Natural killer cell treated with Interleukin-12 subunit alpha and Interleukin-12 subunit beta and Interleukin-15 and Interleukin-18, amount 100 ng/mL, for 72 hours (primary cell): ENCODE data around the gene NUP210L. TPM values are rescaled to one million over a fixed set of nuclear protein-coding genes. Genes with fewer than 3 reads are reported as not detected.
A peak's percentile ranks its signal among the peaks of the same experiment; 100 is the strongest.

ENCODE experiments used
- ATAC-seq, 2 donors: fragments of 150-1000 bp; cut with Tn5 transposase in 1 of 2; sonication (Bioruptor Pico), chemical (Tn5 transposase) in 1 of 2; 2 replicates each; pipeline ENCODE4 v1.10.0; 2021
- DNase-seq: peaks from one replicate; pipeline ENCODE4 v3.0.0; 2022; ENCODE audit warnings: low spot score
- H3K27ac Mint-ChIP-seq, 2 donors: 1 replicate in 1 of 2; 2 replicates in 1 of 2; pipeline ENCODE4 v1.8.0; 2022; ENCODE audit warnings: mixed read lengths in 2 of 2, mild to moderate bottlenecking in 1 of 2, moderate library complexity in 1 of 2
- H3K27me3 Mint-ChIP-seq, 2 donors: 1 replicate in 1 of 2; 2 replicates in 1 of 2; pipeline ENCODE4 v1.8.0; 2022; ENCODE audit warnings: mixed read lengths in 2 of 2
- H3K36me3 Mint-ChIP-seq: one replicate; pipeline ENCODE4 v1.8.0; 2022; ENCODE audit warnings: mixed read lengths
- H3K4me1 Mint-ChIP-seq, 2 donors: 1 replicate in 1 of 2; 2 replicates in 1 of 2; pipeline ENCODE4 v1.8.0; 2022; ENCODE audit warnings: low read depth in 2 of 2, mixed read lengths in 2 of 2, mild to moderate bottlenecking in 1 of 2
- H3K4me3 Mint-ChIP-seq: one replicate; pipeline ENCODE4 v1.8.0; 2022; ENCODE audit warnings: mixed read lengths
- H3K9me3 Mint-ChIP-seq: 2 replicates; pipeline ENCODE4 v1.8.0; 2022; ENCODE audit warnings: mixed read lengths
- total RNA-seq, 2 donors: library from RNA; stranded (reverse); gene quantifications; one replicate each; pipeline ENCODE4 v1.2.3, GENCODE V29; 2022

The NUP210L gene
- total RNA-seq, 2 donors from 2014 or later: 0.24 TPM; not detected in 1

- peaks cover 47 to 58% of the 10 kb centered on the region in 2 donors for H3K4me1 Mint-ChIP-seq
- peaks cover 14% of the 10 kb centered on the region for H3K36me3 Mint-ChIP-seq
- peak within 1 kb of the TSS; percentile 100 for H3K4me3 Mint-ChIP-seq
Observed at GRCh38 chr1:153958111-153958960, 196.5 kb downstream of the NUP210L start, which contains the start of gene CRTC2. Gene CRTC2, minus strand, starts transcription at chr1:153958612. Its CDS starts 115 bp downstream, at chr1:153958497.

DNA sequence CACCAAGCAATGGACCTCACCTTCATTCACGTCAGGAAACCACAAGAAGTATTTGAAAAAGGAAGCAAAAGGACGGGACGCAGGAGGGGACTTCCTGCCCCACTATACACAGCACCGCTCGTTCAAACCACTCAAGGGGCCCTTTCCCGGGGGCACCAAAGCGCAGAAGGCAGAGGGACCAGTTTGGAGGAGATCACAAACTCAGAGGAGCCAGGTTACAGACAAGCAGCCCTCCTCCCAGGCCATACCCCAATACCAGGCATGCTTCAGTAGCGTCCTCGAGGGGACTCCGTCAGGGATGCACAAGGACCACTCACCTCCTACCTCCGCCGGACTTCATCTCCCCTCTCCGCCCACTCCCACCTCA, 197.1 kb downstream of the NUP210L start:
- Mint-ChIP-seq H3K4me1 (peaks cover 46 to 54% of the 10 kb centered on the region in 2 donors), H3K27ac (peak overlapping the region; percentile 91 to 92), H3K36me3 (peaks cover 14% of the 10 kb centered on the region), H3K9me3 (no peaks in the 10 kb centered on the region), H3K27me3 (no peaks in the 10 kb centered on the region), H3K4me3 (peak overlapping the region; percentile 100)
- peak; percentile 83 for DNase-seq
- peak; percentile 34 to 41 for ATAC-seq

More at GRCh38 chr1:153958111-153958960, 196.5 kb downstream of the NUP210L start, which contains the start of gene CRTC2:
- Mint-ChIP-seq H3K27ac (peak within 1 kb of the TSS; percentile 91 to 92), H3K27me3 (no peaks in the 10 kb centered on the region), H3K9me3 (no peaks in the 10 kb centered on the region)
- peak; percentile 95 for ATAC-seq
- peak; percentile 98 for DNase-seq

- peak overlapping the region; percentile 100 for H3K4me3 Mint-ChIP-seq
- H3K9me3 Mint-ChIP-seq: no peaks in the 10 kb centered on the region
- H3K36me3 Mint-ChIP-seq: peaks cover 14% of the 10 kb centered on the region
- H3K4me1 Mint-ChIP-seq: peaks cover 44 to 48% of the 10 kb centered on the region in 2 donors
- no peaks in the 10 kb centered on the region for H3K27me3 Mint-ChIP-seq
- DNase-seq: no peak
- H3K27ac Mint-ChIP-seq: peak overlapping the region; percentile 91 to 92
- ATAC-seq: no peak
Observed at GRCh38 chr1:153956997-153957715, 197.7 kb downstream of the NUP210L start.

DNA sequence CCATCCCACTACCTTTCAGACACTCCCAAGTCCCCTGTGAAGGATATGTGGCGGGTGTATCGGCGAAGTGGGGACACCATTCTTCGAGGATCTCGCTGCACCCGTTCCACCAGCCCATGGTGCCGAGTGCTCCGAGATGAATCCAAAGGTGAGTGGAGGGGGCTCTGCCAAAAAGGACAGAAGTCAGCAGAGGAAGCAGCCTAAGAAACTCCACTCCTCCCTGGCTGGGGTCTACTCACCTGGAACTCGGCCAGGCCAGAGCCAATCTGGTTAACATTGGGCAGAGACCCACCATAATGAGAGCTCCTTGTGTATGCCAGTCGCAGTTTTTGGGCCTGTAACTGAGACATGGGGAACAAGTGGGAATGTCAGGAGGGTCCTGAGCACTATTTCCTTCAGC, 200.0 kb downstream of the NUP210L start:
- peak overlapping the region in 1 of 2 donors; percentile 33 for H3K27ac Mint-ChIP-seq
- H3K27me3 Mint-ChIP-seq: no peaks in the 10 kb centered on the region
- H3K4me3 Mint-ChIP-seq: no peak overlapping the region
- DNase-seq: no peak
- H3K9me3 Mint-ChIP-seq: no peaks in the 10 kb centered on the region
- peaks cover 47 to 49% of the 10 kb centered on the region in 2 donors for H3K4me1 Mint-ChIP-seq
- no peak for ATAC-seq
- peaks cover 26% of the 10 kb centered on the region for H3K36me3 Mint-ChIP-seq

DNA sequence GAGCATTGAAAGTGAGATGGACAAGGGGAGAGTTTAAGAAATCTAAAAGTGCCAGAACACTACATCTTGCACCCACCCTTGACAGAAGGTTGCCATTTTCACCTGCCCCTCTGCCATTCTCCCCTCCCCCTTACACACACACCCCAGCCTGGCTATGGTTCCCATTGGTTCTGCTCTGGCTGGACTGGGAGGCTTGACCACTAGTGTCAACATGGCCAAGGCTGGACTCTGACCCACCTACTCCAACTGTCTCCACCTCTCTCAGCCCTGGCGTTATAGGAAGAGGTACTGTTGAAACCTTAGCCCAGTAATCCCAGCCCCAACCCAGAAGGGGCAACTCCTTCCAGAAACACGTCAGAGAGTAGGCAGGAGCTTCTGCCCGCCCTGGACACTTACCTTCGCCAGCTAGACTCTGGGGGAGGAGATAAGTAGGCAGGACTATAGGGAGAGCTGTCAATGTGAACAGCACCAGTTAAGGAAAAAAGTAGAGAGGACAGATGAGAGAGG, 201.0 kb downstream of the NUP210L start:
- no peak for DNase-seq
- peaks cover 47 to 49% of the 10 kb centered on the region in 2 donors for H3K4me1 Mint-ChIP-seq
- peaks cover 26% of the 10 kb centered on the region for H3K36me3 Mint-ChIP-seq
- H3K4me3 Mint-ChIP-seq: peak overlapping the region; percentile 34
- no peaks in the 10 kb centered on the region for H3K9me3 Mint-ChIP-seq
- H3K27ac Mint-ChIP-seq: peak overlapping the region; percentile 26 to 32
- H3K27me3 Mint-ChIP-seq: no peaks in the 10 kb centered on the region
- ATAC-seq: no peak

DNA sequence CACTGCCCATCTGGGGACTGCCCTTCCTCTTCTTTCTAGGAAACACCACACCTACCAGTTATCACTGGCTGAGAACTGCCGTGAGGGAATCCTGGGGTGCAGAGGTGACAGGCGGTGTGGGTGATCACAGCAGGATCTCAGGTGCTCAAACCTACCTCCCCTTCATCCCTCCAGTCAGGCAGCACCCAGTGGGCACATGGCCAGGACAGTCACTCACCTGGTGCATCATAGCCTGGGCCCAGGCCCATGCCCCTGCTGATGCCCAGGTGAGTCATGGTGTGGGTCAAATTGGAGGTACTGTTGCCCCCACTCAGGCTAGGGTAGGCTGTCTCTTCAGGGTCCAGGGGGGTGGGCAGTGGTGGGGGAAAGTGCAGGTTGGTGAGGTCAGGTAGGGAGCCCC, 203.1 kb downstream of the NUP210L start:
- H3K4me1 Mint-ChIP-seq: peaks cover 38 to 43% of the 10 kb centered on the region in 2 donors
- DNase-seq (no peak), ATAC-seq (no peak)
- peak overlapping the region in 1 of 2 donors; percentile 45 for H3K27ac Mint-ChIP-seq
- H3K4me3 Mint-ChIP-seq: no peak overlapping the region
- H3K27me3 Mint-ChIP-seq: no peaks in the 10 kb centered on the region
- H3K9me3 Mint-ChIP-seq: no peaks in the 10 kb centered on the region
- H3K36me3 Mint-ChIP-seq: peaks cover 24% of the 10 kb centered on the region

- no peak for ATAC-seq
- Mint-ChIP-seq H3K36me3 (peaks cover 24% of the 10 kb centered on the region), H3K4me3 (no peak overlapping the region), H3K27ac (peak overlapping the region in 1 of 2 donors; percentile 60), H3K9me3 (no peaks in the 10 kb centered on the region), H3K27me3 (no peaks in the 10 kb centered on the region), H3K4me1 (peaks cover 34 to 38% of the 10 kb centered on the region in 2 donors)
- no peak for DNase-seq
Observed at GRCh38 chr1:153951183-153951582, 203.7 kb downstream of the NUP210L start.

DNA sequence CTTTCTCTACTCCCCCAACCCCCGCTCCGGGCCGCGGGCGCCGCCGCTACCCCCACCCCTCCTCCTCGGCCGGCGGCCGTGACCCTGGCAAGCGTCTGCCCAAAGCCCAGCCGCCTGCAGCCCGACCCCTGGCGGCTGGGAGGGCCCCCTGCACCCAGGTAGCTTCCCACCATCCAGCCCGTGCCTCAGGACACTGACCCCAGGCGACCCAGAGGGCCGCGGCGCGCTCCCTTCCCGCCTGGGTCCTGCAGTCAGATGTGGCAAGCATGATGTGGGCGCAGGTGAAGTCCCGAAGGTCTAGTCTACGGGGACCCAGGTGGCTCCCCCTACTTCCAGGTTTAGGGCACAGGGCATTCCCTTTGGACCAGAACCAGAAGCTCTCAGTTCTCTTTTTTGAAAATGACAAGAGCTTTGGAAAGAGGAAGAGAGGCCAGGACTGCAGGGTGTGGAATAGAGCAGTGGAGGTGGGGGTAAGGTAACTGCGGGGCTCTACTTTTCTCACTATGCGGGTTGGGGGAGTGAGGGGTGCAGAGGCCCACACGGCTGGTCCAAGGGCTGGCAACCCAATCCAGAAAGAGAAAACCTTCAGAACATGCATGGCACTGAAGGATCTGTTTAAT, 208.1 kb downstream of the NUP210L start, which contains the start of gene DENND4B:
TSS of gene DENND4B (minus strand) at position 97 of the 620 bp plus-strand sequence. CDS start 2,344 bp downstream, outside the sequence.
- ATAC-seq (peak; percentile 82 to 85), DNase-seq (peak; percentile 87)
- Mint-ChIP-seq H3K27ac (peak within 1 kb of the TSS; percentile 98), H3K27me3 (no peaks in the 10 kb centered on the region), H3K4me3 (peak within 1 kb of the TSS; percentile 92), H3K36me3 (peaks cover 23% of the 10 kb centered on the region), H3K4me1 (peaks cover 45 to 46% of the 10 kb centered on the region in 2 donors), H3K9me3 (no peaks in the 10 kb centered on the region)

DNA sequence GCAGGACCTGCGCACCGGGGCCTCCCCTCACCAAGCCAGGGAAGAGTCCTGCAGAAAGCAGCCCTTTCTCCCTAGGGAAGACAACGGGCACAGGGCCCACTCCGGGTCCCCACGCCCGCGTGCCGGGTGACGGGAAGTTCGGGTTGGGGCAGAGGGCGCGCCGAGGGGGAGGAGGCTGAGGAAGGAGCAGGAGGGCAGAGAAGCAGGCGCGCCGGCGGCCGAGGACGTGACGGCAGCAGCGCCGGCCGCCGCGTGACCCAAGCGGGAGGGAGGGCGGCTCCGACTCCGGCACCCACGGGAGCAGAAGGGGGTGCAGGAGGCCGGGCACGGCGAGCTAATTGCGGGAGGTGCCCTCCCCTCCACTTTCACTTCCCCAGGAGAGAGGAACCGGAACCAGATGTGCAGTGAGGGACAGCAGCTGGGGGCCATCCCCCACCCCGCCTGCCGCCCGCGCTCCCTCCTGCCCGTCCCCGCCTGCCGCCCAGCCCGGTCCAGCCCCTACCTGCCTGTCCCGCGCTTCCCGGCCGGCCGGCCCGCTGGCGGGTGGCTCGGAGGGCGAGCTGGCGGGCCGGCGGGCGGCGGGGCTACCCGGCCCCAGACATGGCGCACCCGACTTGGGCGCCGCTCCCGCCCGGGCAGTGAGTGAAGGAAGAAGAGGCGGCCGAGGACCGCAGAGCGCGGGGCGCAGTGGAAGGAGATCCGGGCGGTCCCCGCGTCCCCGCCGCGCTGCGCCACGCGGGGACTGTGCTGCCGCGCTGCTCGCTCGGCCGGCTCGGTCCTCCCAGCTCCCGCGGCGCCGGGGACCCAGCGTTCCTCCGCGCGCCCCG, 208.9 kb downstream of the NUP210L start:
- DNase-seq: peak; percentile 89
- peak overlapping the region; percentile 92 for H3K4me3 Mint-ChIP-seq
- peak overlapping the region; percentile 98 for H3K27ac Mint-ChIP-seq
- H3K9me3 Mint-ChIP-seq: no peaks in the 10 kb centered on the region
- ATAC-seq: peak; percentile 78 to 82
- no peaks in the 10 kb centered on the region for H3K27me3 Mint-ChIP-seq
- peaks cover 45 to 46% of the 10 kb centered on the region in 2 donors for H3K4me1 Mint-ChIP-seq
- H3K36me3 Mint-ChIP-seq: peaks cover 21% of the 10 kb centered on the region

GRCh38 chr1:153945131-153945794, 209.6 kb downstream of the NUP210L start:
- peak overlapping the region; percentile 92 for H3K4me3 Mint-ChIP-seq
- H3K36me3 Mint-ChIP-seq: peaks cover 17% of the 10 kb centered on the region
- H3K27ac Mint-ChIP-seq: peak overlapping the region; percentile 98
- H3K27me3 Mint-ChIP-seq: no peaks in the 10 kb centered on the region
- peak; percentile 90 for DNase-seq
- H3K4me1 Mint-ChIP-seq: peaks cover 43 to 44% of the 10 kb centered on the region in 2 donors
- peak; percentile 82 to 84 for ATAC-seq
- no peaks in the 10 kb centered on the region for H3K9me3 Mint-ChIP-seq

DNA sequence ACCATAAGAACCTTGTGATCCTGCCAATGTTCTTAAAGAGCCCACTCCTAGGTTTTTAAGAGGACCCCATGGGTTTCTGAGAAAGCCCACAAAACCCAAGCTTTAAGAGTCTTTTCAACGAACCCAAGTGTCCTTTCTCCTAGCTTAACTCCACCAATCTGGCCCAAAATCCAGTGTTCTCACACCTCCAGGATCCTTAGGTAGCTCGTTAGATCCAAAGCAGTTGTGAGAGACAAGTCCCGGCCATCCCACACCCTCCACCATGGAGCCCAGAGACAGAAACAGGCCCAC, 210.1 kb downstream of the NUP210L start:
- no peaks in the 10 kb centered on the region for H3K27me3 Mint-ChIP-seq
- peaks cover 40 to 44% of the 10 kb centered on the region in 2 donors for H3K4me1 Mint-ChIP-seq
- DNase-seq (no peak), ATAC-seq (no peak)
- H3K27ac Mint-ChIP-seq: peak overlapping the region; percentile 98
- peaks cover 16% of the 10 kb centered on the region for H3K36me3 Mint-ChIP-seq
- peak overlapping the region; percentile 92 for H3K4me3 Mint-ChIP-seq
- H3K9me3 Mint-ChIP-seq: no peaks in the 10 kb centered on the region

GRCh38 chr1:153944005-153944826, 210.7 kb downstream of the NUP210L start:
- DNase-seq: no peak
- Mint-ChIP-seq H3K27me3 (no peaks in the 10 kb centered on the region), H3K4me3 (peak overlapping the region; percentile 92), H3K9me3 (no peaks in the 10 kb centered on the region), H3K36me3 (peaks cover 16% of the 10 kb centered on the region), H3K4me1 (peaks cover 40 to 47% of the 10 kb centered on the region in 2 donors), H3K27ac (peak overlapping the region; percentile 98)
- ATAC-seq: no peak
